H1 (cell line): ENCODE data around the gene XDH.

Experiments used
- GTF2F1 ChIP-seq: IDR thresholded peaks from 2 replicates; pipeline ENCODE4 v1.6.1; 2012; ENCODE audit warnings: low read depth, low read length, improper control_type of control experiment, borderline replicate concordance
- TAF1 ChIP-seq: IDR thresholded peaks from 2 replicates; pipeline ENCODE4 v1.6.1; 2011; ENCODE audit warnings: mild to moderate bottlenecking, low read depth, low read length
- TF ChIP-seq, protein P1 (sequence below), 3 experiments: IDR thresholded peaks; 1 replicate in 2 of 3; 2 replicates in 1 of 3; pipeline versions ENCODE4 v1.5.1 to v1.6.1; 2011; ENCODE audit warnings: low read length in 3 of 3, mild to moderate bottlenecking in 3 of 3, inconsistent platforms in 2 of 3, low read depth in 1 of 3, moderate library complexity in 1 of 3; ENCODE audit not compliant: insufficient read depth in 1 of 3; ENCODE audit errors: control extremely low read depth in 1 of 3

GRCh38 chr2:31371691-31372090 is 42.9 kb downstream of the XDH start:
- TF ChIP-seq, protein P1, sequence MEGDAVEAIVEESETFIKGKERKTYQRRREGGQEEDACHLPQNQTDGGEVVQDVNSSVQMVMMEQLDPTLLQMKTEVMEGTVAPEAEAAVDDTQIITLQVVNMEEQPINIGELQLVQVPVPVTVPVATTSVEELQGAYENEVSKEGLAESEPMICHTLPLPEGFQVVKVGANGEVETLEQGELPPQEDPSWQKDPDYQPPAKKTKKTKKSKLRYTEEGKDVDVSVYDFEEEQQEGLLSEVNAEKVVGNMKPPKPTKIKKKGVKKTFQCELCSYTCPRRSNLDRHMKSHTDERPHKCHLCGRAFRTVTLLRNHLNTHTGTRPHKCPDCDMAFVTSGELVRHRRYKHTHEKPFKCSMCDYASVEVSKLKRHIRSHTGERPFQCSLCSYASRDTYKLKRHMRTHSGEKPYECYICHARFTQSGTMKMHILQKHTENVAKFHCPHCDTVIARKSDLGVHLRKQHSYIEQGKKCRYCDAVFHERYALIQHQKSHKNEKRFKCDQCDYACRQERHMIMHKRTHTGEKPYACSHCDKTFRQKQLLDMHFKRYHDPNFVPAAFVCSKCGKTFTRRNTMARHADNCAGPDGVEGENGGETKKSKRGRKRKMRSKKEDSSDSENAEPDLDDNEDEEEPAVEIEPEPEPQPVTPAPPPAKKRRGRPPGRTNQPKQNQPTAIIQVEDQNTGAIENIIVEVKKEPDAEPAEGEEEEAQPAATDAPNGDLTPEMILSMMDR (IDR thresholded peaks at IDR 0.05; ENCODE audit: control extremely low read depth in 1 of 3, insufficient read depth in 1 of 3, low read depth in 1 of 3, low read length in 3 of 3): no peak
- TF ChIP-seq GTF2F1 (no peak), TAF1 (no peak)
